ENCODE results near the gene PRKCB. TPM values are rescaled to one million over a fixed set of nuclear protein-coding genes. Genes with fewer than 3 reads are reported as not detected.

The PRKCB gene
- total and polyA plus RNA-seq, 2 donors from 2014 or later: 0.62 to 17.8 TPM

GRCh38 chr16:23879735-23880373 lies 44.1 kb downstream of the PRKCB start:
- H3K27ac ChIP-seq (ENCODE audit: low read depth in 2 of 2, low read length in 2 of 2): no peak overlapping the region
- DNase-seq: no peak
- no peaks in the 10 kb centered on the region for H3K9me3 ChIP-seq (ENCODE audit: control insufficient read depth in 2 of 3, insufficient read depth in 1 of 3, low read length in 3 of 3)
- no peak overlapping the region for H3K9ac ChIP-seq (ENCODE audit: low read length in 3 of 3)
- H3K4me1 ChIP-seq (ENCODE audit: control insufficient read depth in 2 of 3, insufficient read depth in 2 of 3, low read depth in 1 of 3, low read length in 3 of 3): no peaks in the 10 kb centered on the region
- no peak overlapping the region for H3K4me3 ChIP-seq (ENCODE audit: low read length in 3 of 3)
- no peak for TF ChIP-seq CTCF (IDR thresholded peaks at IDR 0.05; ENCODE audit: borderline replicate concordance, extremely low read depth, insufficient read depth)
- intact Hi-C loops (cut with DNase I): no loop called here
- FAIRE-seq: no peak
- no peaks in the 10 kb centered on the region for H3K36me3 ChIP-seq (ENCODE audit: control insufficient read depth in 2 of 3, insufficient read depth in 3 of 3, low read length in 3 of 3)
- no peaks in the 10 kb centered on the region for H3K27me3 ChIP-seq (ENCODE audit: control insufficient read depth, insufficient read depth, low read length)

- no peak overlapping the region for H3K27ac ChIP-seq (ENCODE audit: low read depth in 2 of 2, low read length in 2 of 2)
- FAIRE-seq (no peak), DNase-seq (no peak)
- TF ChIP-seq CTCF (IDR thresholded peaks at IDR 0.05; ENCODE audit: borderline replicate concordance, extremely low read depth, insufficient read depth): no peak
- H3K36me3 ChIP-seq (ENCODE audit: control insufficient read depth in 2 of 3, insufficient read depth in 3 of 3, low read length in 3 of 3): no peaks in the 10 kb centered on the region
- no peaks in the 10 kb centered on the region for H3K9me3 ChIP-seq (ENCODE audit: control insufficient read depth in 2 of 3, insufficient read depth in 1 of 3, low read length in 3 of 3)
- intact Hi-C loops (cut with DNase I): no loop called here
- no peak overlapping the region for H3K9ac ChIP-seq (ENCODE audit: low read length in 3 of 3)
- H3K4me1 ChIP-seq (ENCODE audit: control insufficient read depth in 2 of 3, insufficient read depth in 2 of 3, low read depth in 1 of 3, low read length in 3 of 3): no peaks in the 10 kb centered on the region
- no peaks in the 10 kb centered on the region for H3K27me3 ChIP-seq (ENCODE audit: control insufficient read depth, insufficient read depth, low read length)
- H3K4me3 ChIP-seq (ENCODE audit: low read length in 3 of 3): no peak overlapping the region
Observed at GRCh38 chr16:23889189-23889588, 53.4 kb downstream of the PRKCB start.

GRCh38 chr16:23893986-23894385 lies 58.2 kb downstream of the PRKCB start:
- DNase-seq (no peak), FAIRE-seq (no peak)
- Histone ChIP-seq H3K4me3 (ENCODE audit: low read length in 3 of 3) (no peak overlapping the region), H3K27ac (ENCODE audit: low read depth in 2 of 2, low read length in 2 of 2) (no peak overlapping the region), H3K36me3 (ENCODE audit: control insufficient read depth in 2 of 3, insufficient read depth in 3 of 3, low read length in 3 of 3) (no peaks in the 10 kb centered on the region), H3K9me3 (ENCODE audit: control insufficient read depth in 2 of 3, insufficient read depth in 1 of 3, low read length in 3 of 3) (no peaks in the 10 kb centered on the region), H3K9ac (ENCODE audit: low read length in 3 of 3) (no peak overlapping the region), H3K27me3 (ENCODE audit: control insufficient read depth, insufficient read depth, low read length) (no peaks in the 10 kb centered on the region), H3K4me1 (ENCODE audit: control insufficient read depth in 2 of 3, insufficient read depth in 2 of 3, low read depth in 1 of 3, low read length in 3 of 3) (no peaks in the 10 kb centered on the region)
- intact Hi-C loops (cut with DNase I): no loop called here
- TF ChIP-seq CTCF (IDR thresholded peaks at IDR 0.05; ENCODE audit: borderline replicate concordance, extremely low read depth, insufficient read depth): no peak

GRCh38 chr16:23895052-23895451 lies 59.3 kb downstream of the PRKCB start:
- no peak overlapping the region for H3K9ac ChIP-seq (ENCODE audit: low read length in 3 of 3)
- no peaks in the 10 kb centered on the region for H3K4me1 ChIP-seq (ENCODE audit: control insufficient read depth in 2 of 3, insufficient read depth in 2 of 3, low read depth in 1 of 3, low read length in 3 of 3)
- no peak overlapping the region for H3K4me3 ChIP-seq (ENCODE audit: low read length in 3 of 3)
- no peak for TF ChIP-seq CTCF (IDR thresholded peaks at IDR 0.05; ENCODE audit: borderline replicate concordance, extremely low read depth, insufficient read depth)
- H3K36me3 ChIP-seq (ENCODE audit: control insufficient read depth in 2 of 3, insufficient read depth in 3 of 3, low read length in 3 of 3): no peaks in the 10 kb centered on the region
- H3K27ac ChIP-seq (ENCODE audit: low read depth in 2 of 2, low read length in 2 of 2): no peak overlapping the region
- intact Hi-C loops (cut with DNase I): no loop called here
- H3K9me3 ChIP-seq (ENCODE audit: control insufficient read depth in 2 of 3, insufficient read depth in 1 of 3, low read length in 3 of 3): no peaks in the 10 kb centered on the region
- DNase-seq (no peak), FAIRE-seq (no peak)
- no peaks in the 10 kb centered on the region for H3K27me3 ChIP-seq (ENCODE audit: control insufficient read depth, insufficient read depth, low read length)

Measured in kidney (tissue), 14 donors.